K562 (cell line): ENCODE measurements around the gene NDUFV2. TPM values are rescaled to one million over a fixed set of nuclear protein-coding genes. Genes with fewer than 3 reads are reported as not detected.

ENCODE experiments used
- ATAC-seq: fragments of 200-7000 bp; cut with Tn5 transposase; 3 replicates; pipeline ENCODE4 v1.9.1; 2020; ENCODE audit warnings: moderate library complexity
- BruUV-seq: library from RNA; stranded (reverse); fragments of 400-500 nt; replicated peaks from 2 replicates; lab custom pipeline; 2021; lab: Mats Ljungman, UMichigan
- CTCF ChIA-PET: fragments of 300-600 bp; formaldehyde crosslinking; extraction: SDS; loops from one replicate; lab custom pipeline; 2021; ENCODE audit warnings: low intra/inter-chr PET ratio; lab: Yijun Ruan, JAX
- POLR2A ChIA-PET: fragments of 300-600, 350-650 bp; sonication (Branson Sonifier 250); formaldehyde crosslinking; extraction: SDS; loops from one replicate; lab custom pipeline; 2021; ENCODE audit warnings: antibody characterized with exemption, inconsistent platforms; lab: Yijun Ruan, JAX
- DNase-seq, 4 experiments: peaks; one replicate each; pipeline versions ENCODE4 v3.0.0 to v3.0.0-alpha.2; 2011 to 2018; ENCODE audit warnings: low spot score in 3 of 4, mixed read lengths in 3 of 4; ENCODE audit errors: extremely low read depth in 1 of 4
- FAIRE-seq: peaks from 2 replicates; lab custom pipeline; 2011; peaks lifted over from hg19 to GRCh38; lab: Jason Lieb, UNC
- H2AFZ ChIP-seq: 2 replicates; pipeline ENCODE4 v1.6.0; 2011; ENCODE audit warnings: low read depth, low read length, control low read depth, inconsistent platforms
- H3K27ac ChIP-seq: fragments of 200-600 bp; 3 replicates; pipeline ENCODE4 v1.8.0; 2011; ENCODE audit warnings: low read depth, mild to moderate bottlenecking, control low read depth, inconsistent platforms, low read length, moderate library complexity, mixed read lengths; ENCODE audit errors: extremely low read depth
- H3K27me3 ChIP-seq, 2 experiments: fragments of 300-600 bp in 1 of 2; 2 replicates in 1 of 2; 3 replicates in 1 of 2; pipeline versions ENCODE4 v1.6.0 to v1.8.0; 2011; ENCODE audit warnings: inconsistent platforms in 2 of 2, low read length in 2 of 2, mild to moderate bottlenecking in 1 of 2, mixed read lengths in 1 of 2, moderate library complexity in 1 of 2; ENCODE audit not compliant: control insufficient read depth in 2 of 2, insufficient read depth in 2 of 2
- H3K36me3 ChIP-seq: fragments of 300-600 bp; 3 replicates; pipeline ENCODE4 v1.8.0; 2011; ENCODE audit warnings: mild to moderate bottlenecking, low read length, inconsistent platforms; ENCODE audit not compliant: control insufficient read depth, insufficient read depth
- H3K4me1 ChIP-seq, 2 experiments: fragments of 200-600 bp in 1 of 2; replicated peaks in 1 of 2; 2 replicates in 1 of 2; 3 replicates in 1 of 2; pipeline versions ENCODE4 v1.5.1 to v1.8.0; 2011; ENCODE audit warnings: inconsistent platforms in 2 of 2, low read length in 2 of 2, mild to moderate bottlenecking in 1 of 2, mixed read lengths in 1 of 2, moderate library complexity in 1 of 2; ENCODE audit not compliant: control insufficient read depth in 2 of 2, insufficient read depth in 2 of 2
- H3K4me2 ChIP-seq: 2 replicates; pipeline ENCODE4 v1.6.1; 2011; ENCODE audit warnings: low read length, control low read depth, inconsistent platforms, mixed read lengths; ENCODE audit not compliant: insufficient read depth
- H3K4me3 ChIP-seq: fragments of 200-600 bp; sonication (generic), shearing (Covaris generic); 2 replicates; pipeline ENCODE4 v1.5.1; 2016; ENCODE audit warnings: control low read depth, inconsistent platforms
- H3K79me2 ChIP-seq: fragments of 200-600 bp; 3 replicates; pipeline ENCODE4 v1.8.0; 2011; ENCODE audit warnings: low read length, inconsistent platforms; ENCODE audit not compliant: control insufficient read depth, insufficient read depth
- H3K9ac ChIP-seq, 2 experiments: 2 replicates each; pipeline versions ENCODE4 v1.6.0 to v1.6.1; 2011; ENCODE audit warnings: low read depth in 2 of 2, low read length in 2 of 2, control low read depth in 1 of 2, inconsistent platforms in 1 of 2, mild to moderate bottlenecking in 1 of 2, mixed read lengths in 1 of 2; ENCODE audit not compliant: insufficient read depth in 1 of 2
- H3K9me1 ChIP-seq: one replicate; pipeline ENCODE4 v1.6.0; 2011; ENCODE audit warnings: inconsistent platforms, mild to moderate bottlenecking, low read length, moderate library complexity; ENCODE audit not compliant: control insufficient read depth, insufficient read depth
- H3K9me3 ChIP-seq: replicated peaks from 2 replicates; pipeline ENCODE4 v1.5.1; 2011; ENCODE audit warnings: low read depth, low read length, inconsistent platforms; ENCODE audit not compliant: control insufficient read depth, insufficient read depth
- H4K20me1 ChIP-seq: replicated peaks from 2 replicates; pipeline ENCODE4 v1.6.1; 2011; ENCODE audit warnings: low read length, inconsistent platforms, mixed read lengths; ENCODE audit not compliant: control insufficient read depth, insufficient read depth
- BRD9 ChIP-seq: fragments of 450-650 bp; IDR thresholded peaks from 2 replicates; pipeline ENCODE4 v1.6.1; 2018; ENCODE audit warnings: low read depth; ENCODE audit not compliant: partially characterized antibody
- FOSL1 ChIP-seq: fragments of 200-800 bp; sonication (Bioruptor generic); conservative IDR thresholded peaks from 2 replicates; pipeline ENCODE4 v1.6.1; 2016; ENCODE audit warnings: missing genetic modification characterization, missing compliant biosample characterization
- FOXA3 ChIP-seq, 2 experiments: fragments of 450-650 bp in 1 of 2; sonication (generic) in 1 of 2; formaldehyde crosslinking; IDR thresholded peaks in 1 of 2; conservative IDR thresholded peaks in 1 of 2; 2 replicates each; pipeline versions ENCODE4 v1.4.0 to v1.8.0; 2020 to 2022; ENCODE audit warnings: mild to moderate bottlenecking in 2 of 2, missing genetic modification reagents in 1 of 2
- HNRNPL ChIP-seq: fragments of 200-400 bp; formaldehyde crosslinking; IDR thresholded peaks from 2 replicates; pipeline ENCODE4 v1.6.1; 2017; ENCODE audit warnings: low read depth, mild to moderate bottlenecking, low read length
- NR4A1 ChIP-seq, 2 experiments: fragments of 250-450 bp in 1 of 2; fragments of 450-650 bp in 1 of 2; sonication (Bioruptor Pico) in 1 of 2; IDR thresholded peaks; 2 replicates each; pipeline versions ENCODE4 v1.4.0 to v1.6.1; 2016 to 2020; ENCODE audit warnings: mild to moderate bottlenecking in 2 of 2, missing compliant biosample characterization in 1 of 2, missing genetic modification characterization in 1 of 2, moderate library complexity in 1 of 2
- POLR2A ChIP-seq: fragments of 450-650 bp; conservative IDR thresholded peaks from 2 replicates; pipeline ENCODE4 v1.6.1; 2016
- SIN3A ChIP-seq, 2 experiments: fragments of 150-350 bp in 1 of 2; IDR thresholded peaks; 2 replicates each; pipeline ENCODE4 v1.6.1; 2011 to 2016; ENCODE audit warnings: borderline replicate concordance in 2 of 2, low read depth in 2 of 2, low read length in 2 of 2, mild to moderate bottlenecking in 2 of 2, moderate library complexity in 2 of 2; ENCODE audit not compliant: control insufficient read depth in 1 of 2
- SMARCA5 ChIP-seq: fragments of 450-650 bp; IDR thresholded peaks from 2 replicates; pipeline ENCODE4 v1.6.1; 2016
- TAF1 ChIP-seq: IDR thresholded peaks from 2 replicates; pipeline ENCODE4 v1.6.1; 2011; ENCODE audit warnings: mild to moderate bottlenecking, low read length, moderate library complexity; ENCODE audit not compliant: insufficient read depth, control insufficient read depth, severe bottlenecking; ENCODE audit errors: extremely low read depth
- TEAD1 ChIP-seq, 2 experiments: fragments of 450-650 bp in 1 of 2; sonication (generic) in 1 of 2; formaldehyde crosslinking; IDR thresholded peaks; 2 replicates each; pipeline versions ENCODE4 v1.4.0 to v1.8.0; 2020 to 2022; ENCODE audit warnings: mild to moderate bottlenecking in 2 of 2, missing genetic modification reagents in 1 of 2
- ZC3H4 ChIP-seq: sonication (generic); formaldehyde crosslinking; IDR thresholded peaks from 2 replicates; pipeline ENCODE4 v1.9.0; 2021; ENCODE audit warnings: missing genetic modification reagents, borderline replicate concordance
- ZKSCAN3 ChIP-seq: fragments of 250-450 bp; sonication (Bioruptor Pico); IDR thresholded peaks from 2 replicates; pipeline ENCODE4 v1.4.0; 2020
- ZNF24 ChIP-seq: fragments of 450-650 bp; IDR thresholded peaks from 2 replicates; pipeline ENCODE4 v1.6.1; 2016
- ZNF354B ChIP-seq: fragments of 250-450 bp; sonication (Bioruptor Pico); IDR thresholded peaks from 2 replicates; pipeline ENCODE4 v1.4.0; 2020
- WGBS: fragments of 100-300 bp; shearing (Covaris generic); methylation state at CpG from one replicate; pipeline ENCODE4 v1.1.6; 2016; ENCODE audit warnings: low coverage, mixed read lengths; ENCODE audit not compliant: insufficient coverage; ENCODE audit errors: missing lambda C conversion rate; 5-methylcytosine and 5-hydroxymethylcytosine counted together
- in situ Hi-C: fragments of 300-500 bp; cut with MboI; formaldehyde crosslinking; loops from 4 replicates; pipeline ENCODE4 v1.15.0; 2018; ENCODE audit warnings: inconsistent platforms, mixed read lengths
- intact Hi-C: fragments of 100-400 bp; cut with micrococcal nuclease; formaldehyde crosslinking; loops from 2 replicates; pipeline ENCODE4 v1.14.2; 2022
- polyA plus RNA-seq, 8 experiments: library from polyadenylated mRNA; depleted of rRNA in 4 of 8; stranded (reverse) in 5 of 8; unstranded in 3 of 8; fragments of >200 nt; fragmentation: Nextera tagmentation in 2 of 8; fragmentation: Illumina TruSeq in 1 of 8; extraction: Ambion mirVana in 2 of 8; extraction: Trizol in 1 of 8; gene quantifications; 2 replicates each; pipeline versions ENCODE4 v1.2.1 to v1.2.3, GENCODE V29; 2011 to 2014; ENCODE audit warnings: inconsistent platforms in 1 of 8, missing spikeins in 1 of 8
- total RNA-seq, 7 experiments: library from RNA; depleted of rRNA in 6 of 7; stranded (reverse); fragments of >200 nt in 6 of 7; fragmentation: Illumina TruSeq in 2 of 7; extraction: Trizol in 2 of 7; gene quantifications; 2 replicates each; pipeline versions ENCODE4 v1.2.1 to v1.2.3, GENCODE V29; 2011 to 2021; ENCODE audit warnings: low replicate concordance in 1 of 7
- TF ChIP-seq, protein P1 (sequence below): sonication (generic); formaldehyde crosslinking; IDR thresholded peaks from 2 replicates; pipeline ENCODE4 v1.5.0; 2020; ENCODE audit warnings: missing genetic modification reagents
- TF ChIP-seq, protein P2 (sequence below): fragments of 450-650 bp; IDR thresholded peaks from 2 replicates; pipeline ENCODE4 v1.6.1; 2016; ENCODE audit warnings: missing biosample characterization, missing genetic modification characterization
- TF ChIP-seq, protein P3 (sequence below): fragments of 450-650 bp; formaldehyde crosslinking; IDR thresholded peaks from 2 replicates; pipeline ENCODE4 v1.4.0; 2022; ENCODE audit warnings: mild to moderate bottlenecking, moderate library complexity

The NDUFV2 gene
- total and polyA plus RNA-seq, 9 of the 15 experiments (the other 6 are each of a cell fraction or from before 2014, with no cell fraction given), result 213 to 550 (median 384) TPM

DNA sequence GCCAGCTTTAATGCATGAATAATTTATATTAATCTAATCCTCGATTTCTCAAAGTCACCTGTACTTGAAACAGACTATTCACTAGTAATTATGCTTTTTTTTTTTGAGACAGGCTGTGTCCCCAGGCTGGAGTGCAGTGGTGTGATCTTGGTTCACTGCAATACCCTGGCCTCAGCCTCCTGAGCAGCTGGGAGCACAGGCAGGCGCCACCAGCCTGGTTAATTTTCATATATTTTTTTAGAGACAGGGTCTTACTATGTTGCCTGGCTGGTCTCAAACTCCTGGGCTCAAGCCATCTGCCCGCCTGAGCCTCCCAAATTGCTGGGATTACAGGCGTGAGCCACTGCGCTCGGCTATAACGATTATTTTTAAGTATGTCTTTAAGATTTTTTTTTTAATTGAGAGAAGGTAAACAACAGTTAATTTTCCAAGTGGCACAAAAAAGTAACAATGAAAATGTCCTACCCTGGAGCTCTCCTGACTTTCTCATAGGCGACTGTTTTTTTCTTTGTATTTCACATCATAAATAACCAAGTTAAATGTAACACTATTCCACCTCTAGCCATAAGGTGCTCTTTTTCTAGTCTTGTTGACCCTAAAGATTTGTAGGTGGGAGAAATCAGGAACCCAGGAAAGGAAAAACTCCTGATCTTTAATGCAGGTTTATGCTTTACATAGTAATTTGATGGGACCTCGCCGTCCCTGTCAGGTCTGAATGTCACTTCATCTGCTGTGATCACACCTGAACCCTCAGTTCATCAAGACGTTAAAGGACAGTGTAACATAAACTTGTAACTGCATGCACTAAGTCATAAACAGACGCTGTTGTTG, 32.8 kb downstream of the NDUFV2 start (continued):
- TF ChIP-seq TAF1 (no peak), ZNF354B (CRISPR knock-in tag) (no peak), BRD9 (no peak)
- TF ChIP-seq, protein P1, sequence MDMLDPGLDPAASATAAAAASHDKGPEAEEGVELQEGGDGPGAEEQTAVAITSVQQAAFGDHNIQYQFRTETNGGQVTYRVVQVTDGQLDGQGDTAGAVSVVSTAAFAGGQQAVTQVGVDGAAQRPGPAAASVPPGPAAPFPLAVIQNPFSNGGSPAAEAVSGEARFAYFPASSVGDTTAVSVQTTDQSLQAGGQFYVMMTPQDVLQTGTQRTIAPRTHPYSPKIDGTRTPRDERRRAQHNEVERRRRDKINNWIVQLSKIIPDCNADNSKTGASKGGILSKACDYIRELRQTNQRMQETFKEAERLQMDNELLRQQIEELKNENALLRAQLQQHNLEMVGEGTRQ, result no peak

DNA sequence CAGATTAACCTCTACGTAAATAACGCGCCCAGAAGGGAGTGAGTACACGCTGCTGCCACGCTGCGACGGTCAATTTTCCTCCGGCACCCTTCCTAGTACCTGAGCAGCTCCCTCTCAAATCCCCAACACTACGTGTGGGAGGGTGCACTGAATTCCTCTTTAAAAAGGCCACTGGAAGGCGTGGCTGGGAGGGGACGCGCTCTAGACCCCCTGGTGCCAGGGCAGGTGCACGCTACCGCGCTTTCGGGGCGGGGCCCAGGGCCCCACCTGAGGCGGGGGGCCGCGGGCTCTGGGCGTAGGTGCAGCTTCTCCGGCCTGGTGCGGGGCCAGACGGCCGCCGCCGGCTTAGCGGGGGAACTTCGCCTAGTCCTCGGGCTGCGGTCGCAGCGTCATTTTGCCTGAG, 33.4 kb downstream of the NDUFV2 start:
- H3K27me3 ChIP-seq, result no peaks in the 10 kb centered on the region
- CTCF ChIA-PET, result no interaction called here
- H3K36me3 ChIP-seq, result peaks cover 43% of the 10 kb centered on the region
- peak overlapping the region; percentile 90 for H3K27ac ChIP-seq
- ATAC-seq, result peak; percentile 50
- WGBS, result 1% methylated on average over 26 of the region's 33 CpGs
- no peaks in the 10 kb centered on the region for H3K9me3 ChIP-seq
- FAIRE-seq, result no peak
- no peaks in the 10 kb centered on the region for H4K20me1 ChIP-seq
- POLR2A ChIA-PET, result interaction anchor here (0.6 to 2.9 kb wide), 10 partner anchors 9 to 135 kb away, joined by 3 to 30 read pairs (median 5); no protein-coding TSS in a partner anchor
- peaks cover 5 to 14% of the 10 kb centered on the region in 2 experiments; a peak in 4 of 5 replicates for H3K4me1 ChIP-seq
- H2AFZ ChIP-seq, result peak overlapping the region; percentile 90
- intact Hi-C loops, result loop anchor here (2.0 to 5.0 kb wide), 2 partner anchors 33 to 341 kb away; partner anchors contain the start of genes NDUFV2 and RALBP1
- H3K9ac ChIP-seq, result peak overlapping the region; percentile 79 to 96
- in situ Hi-C loops, result no loop called here
- no peaks in the 10 kb centered on the region for H3K9me1 ChIP-seq
- TSS peak; percentile 60 for BruUV-seq
- peaks cover 62% of the 10 kb centered on the region for H3K79me2 ChIP-seq
- peak overlapping the region; percentile 75 for H3K4me3 ChIP-seq
- H3K4me2 ChIP-seq, result peak overlapping the region; percentile 93
- peak; percentile 66 to 75 (median 71) for DNase-seq
- TF ChIP-seq SMARCA5, result 0 out of 2 replicates have a peak, but pooled peaks have one; percentile 22
- TF ChIP-seq FOXA3 (CRISPR knock-in tag; conservative IDR thresholded peaks at IDR 0.05 in 1 of 2, IDR thresholded peaks at IDR 0.05 in 1 of 2), result peak in 1 of 2 experiments; percentile 74; a peak in 2 of 4 replicates
- TF ChIP-seq HNRNPL, result no peak
- TF ChIP-seq NR4A1 (CRISPR knock-in tag; IDR thresholded peaks at IDR 0.05), result peak; percentile 84; the same call in 1 of the 2 replicates
- no peak for TF ChIP-seq NR4A1 (tag; IDR thresholded peaks at IDR 0.05)
- TF ChIP-seq, protein P2, sequence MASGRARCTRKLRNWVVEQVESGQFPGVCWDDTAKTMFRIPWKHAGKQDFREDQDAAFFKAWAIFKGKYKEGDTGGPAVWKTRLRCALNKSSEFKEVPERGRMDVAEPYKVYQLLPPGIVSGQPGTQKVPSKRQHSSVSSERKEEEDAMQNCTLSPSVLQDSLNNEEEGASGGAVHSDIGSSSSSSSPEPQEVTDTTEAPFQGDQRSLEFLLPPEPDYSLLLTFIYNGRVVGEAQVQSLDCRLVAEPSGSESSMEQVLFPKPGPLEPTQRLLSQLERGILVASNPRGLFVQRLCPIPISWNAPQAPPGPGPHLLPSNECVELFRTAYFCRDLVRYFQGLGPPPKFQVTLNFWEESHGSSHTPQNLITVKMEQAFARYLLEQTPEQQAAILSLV (tag), result no peak
- TF ChIP-seq TEAD1 (CRISPR knock-in tag; IDR thresholded peaks at IDR 0.05), result 0 out of 4 replicates have a peak, but pooled peaks have one; percentile 4 to 11
- 0 out of 2 replicates have a peak, but pooled peaks have one; percentile 33 for TF ChIP-seq FOSL1 (tag)
- no peak for TF ChIP-seq ZKSCAN3 (CRISPR knock-in tag)
- peak; percentile 59; the same call in 1 of the 2 replicates for TF ChIP-seq POLR2A
- TF ChIP-seq ZNF24, result peak; percentile 84; the same call in 1 of the 2 replicates
- TF ChIP-seq SIN3A (IDR thresholded peaks at IDR 0.05; ENCODE audit: borderline replicate concordance in 2 of 2, control insufficient read depth in 1 of 2, low read depth in 2 of 2, low read length in 2 of 2), result 0 out of 4 replicates have a peak, but pooled peaks of 1 of the 2 experiments have one; percentile 45
- TF ChIP-seq, protein P3, sequence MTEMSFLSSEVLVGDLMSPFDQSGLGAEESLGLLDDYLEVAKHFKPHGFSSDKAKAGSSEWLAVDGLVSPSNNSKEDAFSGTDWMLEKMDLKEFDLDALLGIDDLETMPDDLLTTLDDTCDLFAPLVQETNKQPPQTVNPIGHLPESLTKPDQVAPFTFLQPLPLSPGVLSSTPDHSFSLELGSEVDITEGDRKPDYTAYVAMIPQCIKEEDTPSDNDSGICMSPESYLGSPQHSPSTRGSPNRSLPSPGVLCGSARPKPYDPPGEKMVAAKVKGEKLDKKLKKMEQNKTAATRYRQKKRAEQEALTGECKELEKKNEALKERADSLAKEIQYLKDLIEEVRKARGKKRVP (CRISPR knock-in tag), result no peak
- peak; percentile 85; the same call in 1 of the 2 replicates for TF ChIP-seq ZC3H4 (CRISPR knock-in tag)
